Esophagus squamous epithelium (tissue), 5 donors: ENCODE data around the gene HERC3. TPM values are rescaled to one million over a fixed set of nuclear protein-coding genes. Genes with fewer than 3 reads are reported as not detected.

Source experiments
- DNase-seq: peaks from one replicate; lab custom pipeline; 2025; lab: John Stamatoyannopoulos, UW
- H3K27ac ChIP-seq, 4 donors: fragments of 200-600 bp; sonication (generic); one replicate each; pipeline ENCODE4 v1.5.1; 2016 to 2019; ENCODE audit warnings: mild to moderate bottlenecking in 1 of 4
- H3K27me3 ChIP-seq, 4 donors: fragments of 200-600 bp; sonication (generic); 1 replicate in 3 of 4; 2 replicates in 1 of 4; pipeline versions ENCODE4 v1.5.1 to v1.6.0; 2017 to 2021; ENCODE audit warnings: antibody characterized with exemption in 1 of 4
- H3K36me3 ChIP-seq, 3 donors: fragments of 200-600 bp; sonication (generic); one replicate each; pipeline ENCODE4 v1.5.1; 2016 to 2019
- H3K4me1 ChIP-seq, 3 donors: fragments of 200-600 bp; sonication (generic); one replicate each; pipeline ENCODE4 v1.5.1; 2017 to 2019
- H3K4me3 ChIP-seq, 4 donors: fragments of 200-600 bp; sonication (generic); 1 replicate in 3 of 4; 2 replicates in 1 of 4; pipeline ENCODE4 v1.5.1; 2016 to 2019; ENCODE audit warnings: mild to moderate bottlenecking in 2 of 4, moderate library complexity in 1 of 4
- H3K9me3 ChIP-seq, 3 donors: fragments of 200-600 bp; sonication (generic); one replicate each; pipeline ENCODE4 v1.5.1; 2016 to 2019
- CTCF ChIP-seq, 6 experiments: fragments of 450-650 bp in 4 of 6; fragments of 200-600 bp in 2 of 6; sonication (generic) in 2 of 6; IDR thresholded peaks; one replicate each; pipeline ENCODE4 v1.5.1; 2016 to 2019; ENCODE audit warnings: antibody characterized with exemption in 6 of 6, mild to moderate bottlenecking in 4 of 6, moderate library complexity in 4 of 6
- POLR2A ChIP-seq, 4 donors: fragments of 450-650 bp; IDR thresholded peaks; one replicate each; pipeline ENCODE4 v1.6.1; 2017; ENCODE audit warnings: antibody characterized with exemption in 4 of 4, mild to moderate bottlenecking in 4 of 4, moderate library complexity in 3 of 4
- WGBS, 2 donors: methylation state at CpG; one replicate each; pipeline ENCODE4 v1.1.5; 2018; 5-methylcytosine and 5-hydroxymethylcytosine counted together
- intact Hi-C: fragments of 100-400 bp; cut with DNase I; formaldehyde crosslinking; loops from one replicate; pipeline ENCODE4 v1.15.0; 2022
- total RNA-seq, 4 donors: library from RNA; depleted of rRNA; stranded (reverse); fragments of >200 nt; gene quantifications; one replicate each; pipeline ENCODE4 v1.1.0, GENCODE V29; 2016
- donor health status: DM: yes; HTN: yes; CAD: no.

Gene HERC3
- total RNA-seq: 10 to 100 TPM; 19.1 to 41.1 (median 30.8) TPM

DNA sequence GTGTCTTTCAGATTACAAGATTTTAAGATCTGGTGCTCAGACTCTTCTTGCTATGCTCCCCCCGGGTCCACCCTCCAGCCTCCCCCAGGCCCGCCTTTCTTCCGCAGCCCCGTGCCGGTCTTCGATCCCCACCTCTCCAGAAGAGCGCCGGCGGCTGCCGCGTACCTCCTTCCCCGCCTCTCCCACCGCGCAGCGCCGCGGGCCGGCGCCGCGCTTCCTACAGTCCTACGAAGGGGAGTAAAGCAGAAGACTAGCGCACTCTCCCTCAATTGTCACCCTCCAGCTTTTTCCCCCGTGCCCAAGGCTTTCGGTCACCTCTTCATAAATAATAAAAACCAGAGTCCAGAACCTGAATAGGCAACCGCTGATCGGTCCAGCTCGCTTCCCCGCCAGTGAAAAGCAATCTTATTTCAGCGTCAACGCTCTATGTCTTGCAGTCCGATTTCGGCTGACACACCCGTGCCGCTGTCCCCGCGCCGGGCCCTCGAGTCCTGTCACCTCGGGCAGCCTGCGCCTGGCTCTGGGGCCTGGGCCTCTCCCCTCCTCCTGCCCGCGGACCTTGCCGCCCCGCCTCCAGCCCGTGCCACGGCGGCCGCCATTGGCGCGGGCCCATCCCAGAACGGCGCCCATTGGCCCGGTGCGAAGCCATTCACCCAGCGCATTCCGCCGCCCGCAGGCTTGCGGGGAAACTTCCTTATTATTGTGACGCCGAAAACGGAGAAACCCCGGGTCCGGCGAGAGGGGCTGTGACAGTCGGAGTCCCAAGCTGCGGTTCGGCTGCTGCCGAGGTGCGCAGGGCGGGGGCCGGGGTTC lies at the start of gene HERC3:
HERC3 (plus strand) TSS at position 694 of the 813 bp plus-strand sequence. CDS start 13,344 bp downstream, outside the sequence.
- peaks cover 0 to 16% (median 0%) of the 10 kb centered on the region in 3 donors for H3K36me3 ChIP-seq
- peak in 2 of 6 experiments; percentile 12 to 16 for TF ChIP-seq CTCF (IDR thresholded peaks at IDR 0.05)
- peak in 2 of 4 donors; percentile 16 to 60 for TF ChIP-seq POLR2A (IDR thresholded peaks at IDR 0.05)
- intact Hi-C loops: no loop called here
- no peaks in the 10 kb centered on the region for H3K9me3 ChIP-seq
- H3K4me3 ChIP-seq: peak within 1 kb of the TSS; percentile 87 to 99 (median 96)
- DNase-seq: peak; percentile 72
- peaks cover 5 to 29% (median 9%) of the 10 kb centered on the region in 3 donors for H3K4me1 ChIP-seq
- H3K27ac ChIP-seq: peak within 1 kb of the TSS; percentile 97 to 99 (median 98)
- no peaks in the 10 kb centered on the region for H3K27me3 ChIP-seq
- 0 to 1% methylated on average over 21 to 39 of the region's 73 CpGs for WGBS, 2 donors

DNA sequence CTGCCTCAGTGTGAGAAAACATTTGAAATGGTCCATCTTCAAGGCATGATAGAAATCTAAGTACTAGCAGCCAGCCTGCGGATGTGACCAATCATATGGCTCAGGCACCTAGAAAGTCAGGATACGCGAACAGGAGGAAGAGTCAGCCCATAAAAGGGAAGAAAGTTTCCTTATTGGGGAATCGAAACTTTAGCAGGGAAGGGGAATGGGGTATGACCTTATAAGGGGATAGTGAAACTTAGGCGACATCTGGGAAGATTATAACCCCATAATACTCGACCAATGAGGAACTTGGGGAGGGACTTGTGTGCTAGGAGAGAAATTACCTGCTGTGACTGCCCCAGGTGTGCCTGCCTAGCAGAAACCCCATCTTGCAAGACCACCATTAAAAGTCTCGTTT lies 42.5 kb upstream of the HERC3 start:
- 84 to 87% methylated on average over 7 of the region's 7 CpGs for WGBS, 2 donors
- no peaks in the 10 kb centered on the region for H3K4me1 ChIP-seq
- TF ChIP-seq CTCF (IDR thresholded peaks at IDR 0.05): no peak
- TF ChIP-seq POLR2A (IDR thresholded peaks at IDR 0.05): no peak
- no peaks in the 10 kb centered on the region for H3K36me3 ChIP-seq
- no peak overlapping the region for H3K27ac ChIP-seq
- no peaks in the 10 kb centered on the region for H3K27me3 ChIP-seq
- H3K9me3 ChIP-seq: no peaks in the 10 kb centered on the region
- H3K4me3 ChIP-seq: no peak overlapping the region
- DNase-seq: no peak
- intact Hi-C loops: no loop called here

- H3K9me3 ChIP-seq: no peaks in the 10 kb centered on the region
- no peak for DNase-seq
- 90 to 100% methylated on average over 1 of the region's 1 CpG for WGBS, 2 donors
- no peak overlapping the region for H3K27ac ChIP-seq
- no peaks in the 10 kb centered on the region for H3K36me3 ChIP-seq
- H3K4me3 ChIP-seq: no peak overlapping the region
- intact Hi-C loops: no loop called here
- no peaks in the 10 kb centered on the region for H3K27me3 ChIP-seq
- H3K4me1 ChIP-seq: no peaks in the 10 kb centered on the region
- TF ChIP-seq CTCF (IDR thresholded peaks at IDR 0.05): no peak
- no peak for TF ChIP-seq POLR2A (IDR thresholded peaks at IDR 0.05)
Measured at GRCh38 chr4:88567591-88567990, 24.7 kb upstream of the HERC3 start.

- no peak for TF ChIP-seq CTCF (IDR thresholded peaks at IDR 0.05)
- no peak for TF ChIP-seq POLR2A (IDR thresholded peaks at IDR 0.05)
- intact Hi-C loops: no loop called here
- Histone ChIP-seq H3K4me3 (no peak overlapping the region), H3K4me1 (no peaks in the 10 kb centered on the region), H3K27me3 (no peaks in the 10 kb centered on the region), H3K9me3 (no peaks in the 10 kb centered on the region), H3K27ac (no peak overlapping the region), H3K36me3 (no peaks in the 10 kb centered on the region)
- no peak for DNase-seq
Measured at GRCh38 chr4:88570001-88570400, 22.3 kb upstream of the HERC3 start.

GRCh38 chr4:88573276-88573980 lies 18.9 kb upstream of the HERC3 start:
- TF ChIP-seq POLR2A (IDR thresholded peaks at IDR 0.05): no peak
- no peak for TF ChIP-seq CTCF (IDR thresholded peaks at IDR 0.05)
- Histone ChIP-seq H3K4me3 (no peak overlapping the region), H3K36me3 (no peaks in the 10 kb centered on the region), H3K4me1 (no peaks in the 10 kb centered on the region), H3K27me3 (no peaks in the 10 kb centered on the region), H3K9me3 (no peaks in the 10 kb centered on the region), H3K27ac (no peak overlapping the region)
- DNase-seq: no peak
- intact Hi-C loops: no loop called here
- WGBS, 2 donors: 53 to 63% methylated on average over 2 of the region's 2 CpGs
